ENCODE results near the gene HPD.
"Not testable (repeated sequence)": the region's sequence is repeated elsewhere in the genome, so short reads cannot be mapped to it uniquely, and the experiment has no call there.

The HPD gene

GRCh38 chr12:121799842-121800693 is 58.6 kb downstream of the HPD start:
- DNase-seq (ENCODE audit: low read depth in 4 of 4, low spot score in 1 of 4), result peak in 3 of 4 experiments; percentile 69 to 85 (median 79)

- DNase-seq (ENCODE audit: low read depth in 4 of 4, low spot score in 1 of 4), result no peak
Measured at GRCh38 chr12:121799156-121799841, 59.4 kb downstream of the HPD start.

GRCh38 chr12:121798787-121799155 is 59.9 kb downstream of the HPD start:
- DNase-seq (ENCODE audit: low read depth in 4 of 4, low spot score in 1 of 4), result no peak

- DNase-seq (ENCODE audit: low read depth in 4 of 4, low spot score in 1 of 4), result no peak
Measured at GRCh38 chr12:121797937-121798786, 60.5 kb downstream of the HPD start.

GRCh38 chr12:121796855-121797751 is 61.6 kb downstream of the HPD start:
- no peak for DNase-seq (ENCODE audit: low read depth in 4 of 4, low spot score in 1 of 4)

GRCh38 chr12:121795034-121795968 is 63.4 kb downstream of the HPD start:
- DNase-seq (ENCODE audit: low read depth in 4 of 4, low spot score in 1 of 4), result peak in 2 of 4 experiments; percentile 77

GRCh38 chr12:121794534-121795033 is 64.1 kb downstream of the HPD start:
- no peak for DNase-seq (ENCODE audit: low read depth in 4 of 4, low spot score in 1 of 4)

- DNase-seq (ENCODE audit: low read depth in 4 of 4, low spot score in 1 of 4), result peak; percentile 76 to 94 (median 91)
Measured at GRCh38 chr12:121793838-121794533, 64.7 kb downstream of the HPD start.

- peak in 1 of 4 experiments; percentile 68 for DNase-seq (ENCODE audit: low read depth in 4 of 4, low spot score in 1 of 4)
Measured at GRCh38 chr12:121793440-121793837, 65.2 kb downstream of the HPD start, which contains the start of gene RHOF. RHOF (minus strand) TSS chr12:121793688; CDS start chr12:121793633, 55 bp downstream.

- no peak for DNase-seq (ENCODE audit: low read depth in 4 of 4, low spot score in 1 of 4)
Measured at GRCh38 chr12:121792607-121793439, 65.8 kb downstream of the HPD start.

- no peak for DNase-seq (ENCODE audit: low read depth in 4 of 4, low spot score in 1 of 4)
Measured at GRCh38 chr12:121791671-121792551, 66.7 kb downstream of the HPD start.

GRCh38 chr12:121790785-121791184 is 67.9 kb downstream of the HPD start:
- DNase-seq (ENCODE audit: low read depth in 4 of 4, low spot score in 1 of 4), result not testable (repeated sequence)

- DNase-seq (ENCODE audit: low read depth in 4 of 4, low spot score in 1 of 4), result peak in 3 of 4 experiments; percentile 74 to 91 (median 86)
Measured at GRCh38 chr12:121789800-121790728, 68.6 kb downstream of the HPD start.

All from stimulated activated CD4-positive, alpha-beta T cell treated with anti-CD3 and anti-CD28 coated beads, Interleukin-1b, Interleukin-23, amount 100 ng/mL, for 24 hours (primary cell).